ENCODE results near the gene KCNQ2.

KCNQ2 gene

GRCh38 chr20:63471981-63472831 lies at the start of gene KCNQ2:
Gene KCNQ2 (minus strand): TSS chr20:63472655. CDS start chr20:63472463, 192 bp downstream.
- no peak within 1 kb of the TSS for H3K4me3 ChIP-seq (ENCODE audit: insufficient read depth, low read length, poor library complexity, severe bottlenecking)
- H3K9me2 ChIP-seq (replicated peaks; ENCODE audit: insufficient read depth, low read length), result no peaks in the 10 kb centered on the region
- no peak within 1 kb of the TSS for H2AFZ ChIP-seq (ENCODE audit: low read depth, low read length, severe bottlenecking)
- no peaks in the 10 kb centered on the region for H4K20me1 ChIP-seq (ENCODE audit: low read depth, low read length)
- H3K9me3 ChIP-seq (ENCODE audit: insufficient read depth, low read length), result no peaks in the 10 kb centered on the region
- no peak within 1 kb of the TSS for H3K4me2 ChIP-seq (ENCODE audit: low read depth, low read length, poor library complexity, severe bottlenecking)
- no peak within 1 kb of the TSS for H3K9ac ChIP-seq (ENCODE audit: low read length)
- no peak within 1 kb of the TSS for H3K27ac ChIP-seq (ENCODE audit: low read depth, low read length)
- no peaks in the 10 kb centered on the region for H3K36me3 ChIP-seq (ENCODE audit: low read length)
- H3K79me2 ChIP-seq (ENCODE audit: insufficient read depth, low read length), result no peaks in the 10 kb centered on the region
- TF ChIP-seq, protein P1, sequence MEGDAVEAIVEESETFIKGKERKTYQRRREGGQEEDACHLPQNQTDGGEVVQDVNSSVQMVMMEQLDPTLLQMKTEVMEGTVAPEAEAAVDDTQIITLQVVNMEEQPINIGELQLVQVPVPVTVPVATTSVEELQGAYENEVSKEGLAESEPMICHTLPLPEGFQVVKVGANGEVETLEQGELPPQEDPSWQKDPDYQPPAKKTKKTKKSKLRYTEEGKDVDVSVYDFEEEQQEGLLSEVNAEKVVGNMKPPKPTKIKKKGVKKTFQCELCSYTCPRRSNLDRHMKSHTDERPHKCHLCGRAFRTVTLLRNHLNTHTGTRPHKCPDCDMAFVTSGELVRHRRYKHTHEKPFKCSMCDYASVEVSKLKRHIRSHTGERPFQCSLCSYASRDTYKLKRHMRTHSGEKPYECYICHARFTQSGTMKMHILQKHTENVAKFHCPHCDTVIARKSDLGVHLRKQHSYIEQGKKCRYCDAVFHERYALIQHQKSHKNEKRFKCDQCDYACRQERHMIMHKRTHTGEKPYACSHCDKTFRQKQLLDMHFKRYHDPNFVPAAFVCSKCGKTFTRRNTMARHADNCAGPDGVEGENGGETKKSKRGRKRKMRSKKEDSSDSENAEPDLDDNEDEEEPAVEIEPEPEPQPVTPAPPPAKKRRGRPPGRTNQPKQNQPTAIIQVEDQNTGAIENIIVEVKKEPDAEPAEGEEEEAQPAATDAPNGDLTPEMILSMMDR (IDR thresholded peaks at IDR 0.05; ENCODE audit: insufficient read depth, low read length, poor library complexity, severe bottlenecking), result no peak
- no peak for TF ChIP-seq EZH2phosphoT487 (conservative IDR thresholded peaks at IDR 0.05; ENCODE audit: low read length)
- H3K27me3 ChIP-seq (ENCODE audit: low read length), result no peaks in the 10 kb centered on the region
- H3F3A ChIP-seq (ENCODE audit: insufficient read depth), result no peaks in the 10 kb centered on the region

- peaks cover 3% of the 10 kb centered on the region; the same call in 1 of the 2 replicates for H3K36me3 ChIP-seq (ENCODE audit: low read length)
- H3K27ac ChIP-seq (ENCODE audit: low read depth, low read length), result no peak overlapping the region
- TF ChIP-seq, protein P1 (IDR thresholded peaks at IDR 0.05; ENCODE audit: insufficient read depth, low read length, poor library complexity, severe bottlenecking), result no peak
- TF ChIP-seq EZH2phosphoT487 (conservative IDR thresholded peaks at IDR 0.05; ENCODE audit: low read length), result no peak
- no peaks in the 10 kb centered on the region for H3K27me3 ChIP-seq (ENCODE audit: low read length)
- H4K20me1 ChIP-seq (ENCODE audit: low read depth, low read length), result no peaks in the 10 kb centered on the region
- peak overlapping the region; percentile 67 for H3K9ac ChIP-seq (ENCODE audit: low read length)
- 0 out of 2 replicates have a peak, but pooled peaks cover 3% of the 10 kb centered on the region for H3F3A ChIP-seq (ENCODE audit: insufficient read depth)
- H3K79me2 ChIP-seq (ENCODE audit: insufficient read depth, low read length), result no peaks in the 10 kb centered on the region
- no peaks in the 10 kb centered on the region for H3K9me2 ChIP-seq (replicated peaks; ENCODE audit: insufficient read depth, low read length)
- H2AFZ ChIP-seq (ENCODE audit: low read depth, low read length, severe bottlenecking), result no peak overlapping the region
- peak overlapping the region; percentile 79 for H3K4me3 ChIP-seq (ENCODE audit: insufficient read depth, low read length, poor library complexity, severe bottlenecking)
- no peaks in the 10 kb centered on the region for H3K9me3 ChIP-seq (ENCODE audit: insufficient read depth, low read length)
- H3K4me2 ChIP-seq (ENCODE audit: low read depth, low read length, poor library complexity, severe bottlenecking), result peak overlapping the region; percentile 72
Observed at GRCh38 chr20:63521602-63522001, 49.1 kb upstream of the KCNQ2 start.

DNA sequence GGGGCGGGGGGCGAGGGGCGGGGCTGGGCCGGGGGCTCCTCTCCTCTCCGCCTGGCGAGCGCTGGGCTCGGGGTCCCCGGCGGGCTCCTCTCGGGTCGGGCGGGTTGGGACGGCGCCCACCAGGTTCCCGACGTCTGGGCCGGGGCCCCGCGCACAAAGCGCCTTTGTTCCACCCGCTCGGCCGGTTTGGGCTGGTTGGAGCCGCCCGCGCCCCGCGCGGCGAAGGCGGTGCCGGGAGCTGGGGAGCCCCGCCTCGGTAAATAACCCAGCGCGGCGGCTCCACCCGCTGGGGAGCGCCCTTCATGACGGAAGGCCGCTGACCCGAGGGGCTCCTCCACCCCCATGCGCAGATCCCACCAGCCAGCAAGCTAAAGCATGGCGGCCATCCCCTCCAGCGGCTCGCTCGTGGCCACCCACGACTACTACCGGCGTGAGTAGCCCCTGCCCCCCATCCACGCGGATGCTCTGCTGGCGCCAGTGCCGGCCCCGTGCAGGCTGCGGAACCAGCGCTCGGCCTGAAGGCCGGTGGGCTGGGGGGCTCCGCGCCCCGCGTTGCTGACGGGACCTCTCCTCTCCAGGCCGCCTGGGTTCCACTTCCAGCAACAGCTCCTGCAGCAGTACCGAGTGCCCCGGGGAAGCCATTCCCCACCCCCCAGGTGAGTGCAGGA lies 48.6 kb upstream of the KCNQ2 start:
- Histone ChIP-seq H3K27ac (ENCODE audit: low read depth, low read length) (peak overlapping the region; percentile 25; the same call in 1 of the 2 replicates), H3K79me2 (ENCODE audit: insufficient read depth, low read length) (no peaks in the 10 kb centered on the region), H3K4me2 (ENCODE audit: low read depth, low read length, poor library complexity, severe bottlenecking) (peak overlapping the region; percentile 72)

More for the DNA sequence above, 48.6 kb upstream of the KCNQ2 start:
- H3K9me2 ChIP-seq (replicated peaks; ENCODE audit: insufficient read depth, low read length), result no peaks in the 10 kb centered on the region
- 0 out of 2 replicates have a peak, but pooled peaks cover 3% of the 10 kb centered on the region for H3F3A ChIP-seq (ENCODE audit: insufficient read depth)
- peak overlapping the region; percentile 67 for H3K9ac ChIP-seq (ENCODE audit: low read length)
- H4K20me1 ChIP-seq (ENCODE audit: low read depth, low read length), result no peaks in the 10 kb centered on the region
- H3K36me3 ChIP-seq (ENCODE audit: low read length), result peaks cover 3% of the 10 kb centered on the region; the same call in 1 of the 2 replicates
- H2AFZ ChIP-seq (ENCODE audit: low read depth, low read length, severe bottlenecking), result no peak overlapping the region
- TF ChIP-seq, protein P1 (IDR thresholded peaks at IDR 0.05; ENCODE audit: insufficient read depth, low read length, poor library complexity, severe bottlenecking), result no peak
- TF ChIP-seq EZH2phosphoT487 (conservative IDR thresholded peaks at IDR 0.05; ENCODE audit: low read length), result no peak
- peak overlapping the region; percentile 79 for H3K4me3 ChIP-seq (ENCODE audit: insufficient read depth, low read length, poor library complexity, severe bottlenecking)
- no peaks in the 10 kb centered on the region for H3K9me3 ChIP-seq (ENCODE audit: insufficient read depth, low read length)
- no peaks in the 10 kb centered on the region for H3K27me3 ChIP-seq (ENCODE audit: low read length)

Measured in SU-DHL-6 (cell line).